Stimulated activated CD4-positive, alpha-beta T cell treated with anti-CD3 and anti-CD28 coated beads, TNF-alpha, amount 100 ng/mL, for 4 hours (primary cell): Measurements from ENCODE around the gene PTPRA.

Source experiments
- DNase-seq, 3 experiments: peaks; one replicate each; pipeline ENCODE4 v3.0.0-alpha.2; 2020; ENCODE audit warnings: low read depth in 3 of 3

Gene PTPRA

GRCh38 chr20:2922957-2923356 lies 49.7 kb downstream of the PTPRA start:
- no peak for DNase-seq

GRCh38 chr20:2930538-2930937 lies 57.3 kb downstream of the PTPRA start:
- DNase-seq = no peak

GRCh38 chr20:2932498-2932897 lies 59.2 kb downstream of the PTPRA start:
- DNase-seq = no peak

- no peak for DNase-seq
Measured at GRCh38 chr20:2937902-2938301, 64.6 kb downstream of the PTPRA start.

GRCh38 chr20:2942439-2942838 lies 69.2 kb downstream of the PTPRA start:
- no peak for DNase-seq

- no peak for DNase-seq
Measured at GRCh38 chr20:2946988-2947961, 74.0 kb downstream of the PTPRA start.

- no peak for DNase-seq
Measured at GRCh38 chr20:2948968-2949367, 75.7 kb downstream of the PTPRA start.

GRCh38 chr20:2952766-2953165 lies 79.5 kb downstream of the PTPRA start:
- DNase-seq = no peak

- no peak for DNase-seq
Measured at GRCh38 chr20:2955257-2955970, 82.1 kb downstream of the PTPRA start.

GRCh38 chr20:2956480-2956879 lies 83.2 kb downstream of the PTPRA start:
- DNase-seq = no peak

GRCh38 chr20:2967841-2968240 lies 94.6 kb downstream of the PTPRA start:
- no peak for DNase-seq

- no peak for DNase-seq
Measured at GRCh38 chr20:2972126-2972525, 98.8 kb downstream of the PTPRA start.

- DNase-seq = no peak
Measured at GRCh38 chr20:2973574-2973973, 100.3 kb downstream of the PTPRA start.

GRCh38 chr20:2978519-2978918 lies 105.2 kb downstream of the PTPRA start:
- DNase-seq = no peak

- no peak for DNase-seq
Measured at GRCh38 chr20:2981646-2982045, 108.4 kb downstream of the PTPRA start.

GRCh38 chr20:2983508-2983907 lies 110.2 kb downstream of the PTPRA start:
- DNase-seq = no peak

- no peak for DNase-seq
Measured at GRCh38 chr20:2984028-2984501, 110.8 kb downstream of the PTPRA start.

- DNase-seq = no peak
Measured at GRCh38 chr20:2984956-2985661, 111.8 kb downstream of the PTPRA start.

GRCh38 chr20:2986466-2986865 lies 113.2 kb downstream of the PTPRA start:
- DNase-seq = no peak

GRCh38 chr20:2987861-2988260 lies 114.6 kb downstream of the PTPRA start:
- DNase-seq = no peak

GRCh38 chr20:2991532-2991931 lies 118.3 kb downstream of the PTPRA start:
- DNase-seq = no peak

- DNase-seq = no peak
Measured at GRCh38 chr20:2993250-2993649, 120.0 kb downstream of the PTPRA start.
